ENCODE data around the gene SDK1. TPM values are rescaled to one million over a fixed set of nuclear protein-coding genes. Genes with fewer than 3 reads are reported as not detected.

SDK1 gene
- total RNA-seq, 1 donor from 2014 or later: 0.08 TPM

GRCh38 chr7:4025210-4025609 lies 724.2 kb downstream of the SDK1 start:
- DNase-seq (ENCODE audit: low spot score): no peak
- no peak overlapping the region for H3K27ac Mint-ChIP-seq
- H3K27me3 Mint-ChIP-seq (ENCODE audit: insufficient read depth): no peaks in the 10 kb centered on the region
- H3K36me3 Mint-ChIP-seq (ENCODE audit: low read depth): no peaks in the 10 kb centered on the region
- no peak overlapping the region for H3K4me3 Mint-ChIP-seq
- no peaks in the 10 kb centered on the region for H3K9me3 Mint-ChIP-seq
- intact Hi-C loops (cut with micrococcal nuclease): no loop called here
- H3K4me1 Mint-ChIP-seq (ENCODE audit: low read depth): no peaks in the 10 kb centered on the region

DNA sequence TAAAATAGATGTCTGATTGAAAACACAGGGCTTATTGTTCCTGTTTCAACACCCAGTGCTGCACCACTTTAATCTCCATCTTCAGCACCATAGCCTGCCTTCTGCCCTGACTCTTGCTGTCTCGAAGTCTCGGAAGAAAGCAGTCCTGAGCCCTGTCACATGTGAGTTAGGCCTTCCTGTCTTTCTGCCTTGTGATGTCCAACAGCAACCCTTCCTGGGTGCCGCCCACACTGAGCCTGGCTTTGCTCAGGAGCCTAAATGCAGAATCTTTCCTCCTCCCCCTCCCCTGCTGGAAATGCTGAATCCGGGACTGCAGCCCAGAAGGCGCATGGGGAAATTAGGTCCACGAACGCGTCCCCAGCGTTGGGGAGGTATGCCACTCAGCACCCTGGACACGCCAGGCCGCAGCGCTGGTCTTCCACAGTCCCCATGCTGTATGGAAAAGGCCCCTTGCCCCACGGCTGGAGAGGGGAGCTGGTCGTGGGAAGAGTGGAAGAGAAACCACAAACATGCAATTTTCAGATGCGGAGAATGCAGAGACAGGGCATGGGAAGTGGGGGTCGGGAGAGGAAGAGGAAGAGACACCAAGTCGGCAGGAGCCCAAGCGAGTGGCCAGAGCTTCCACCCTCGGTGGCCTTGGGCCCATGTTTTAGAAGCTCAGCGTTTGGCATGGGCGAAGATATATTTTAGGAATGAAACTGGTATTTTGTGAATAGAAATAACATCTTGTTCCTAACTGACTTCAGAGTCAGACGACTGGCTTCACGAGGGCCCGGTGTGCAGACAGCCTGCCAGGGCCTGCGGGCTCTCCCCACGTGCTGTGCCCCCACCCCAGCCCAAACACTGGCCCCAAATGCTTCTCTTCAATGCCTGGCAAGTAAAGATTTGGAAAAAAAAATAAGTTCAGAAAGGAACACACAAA lies 724.9 kb downstream of the SDK1 start:
- Mint-ChIP-seq H3K4me1 (ENCODE audit: low read depth) (no peaks in the 10 kb centered on the region), H3K9me3 (no peaks in the 10 kb centered on the region), H3K36me3 (ENCODE audit: low read depth) (no peaks in the 10 kb centered on the region), H3K27ac (no peak overlapping the region), H3K4me3 (no peak overlapping the region), H3K27me3 (ENCODE audit: insufficient read depth) (no peaks in the 10 kb centered on the region)
- intact Hi-C loops (cut with micrococcal nuclease): no loop called here
- no peak for DNase-seq (ENCODE audit: low spot score)

GRCh38 chr7:4026941-4027486 lies 726.0 kb downstream of the SDK1 start:
- Mint-ChIP-seq H3K27me3 (ENCODE audit: insufficient read depth) (no peaks in the 10 kb centered on the region), H3K36me3 (ENCODE audit: low read depth) (no peaks in the 10 kb centered on the region), H3K4me1 (ENCODE audit: low read depth) (no peaks in the 10 kb centered on the region), H3K27ac (no peak overlapping the region), H3K9me3 (no peaks in the 10 kb centered on the region), H3K4me3 (no peak overlapping the region)
- intact Hi-C loops (cut with micrococcal nuclease): no loop called here
- DNase-seq (ENCODE audit: low spot score): no peak

GRCh38 chr7:4028221-4028620 lies 727.2 kb downstream of the SDK1 start:
- Mint-ChIP-seq H3K36me3 (ENCODE audit: low read depth) (no peaks in the 10 kb centered on the region), H3K27me3 (ENCODE audit: insufficient read depth) (no peaks in the 10 kb centered on the region), H3K4me1 (ENCODE audit: low read depth) (no peaks in the 10 kb centered on the region), H3K27ac (no peak overlapping the region), H3K4me3 (no peak overlapping the region), H3K9me3 (no peaks in the 10 kb centered on the region)
- intact Hi-C loops (cut with micrococcal nuclease): no loop called here
- DNase-seq (ENCODE audit: low spot score): no peak

DNA sequence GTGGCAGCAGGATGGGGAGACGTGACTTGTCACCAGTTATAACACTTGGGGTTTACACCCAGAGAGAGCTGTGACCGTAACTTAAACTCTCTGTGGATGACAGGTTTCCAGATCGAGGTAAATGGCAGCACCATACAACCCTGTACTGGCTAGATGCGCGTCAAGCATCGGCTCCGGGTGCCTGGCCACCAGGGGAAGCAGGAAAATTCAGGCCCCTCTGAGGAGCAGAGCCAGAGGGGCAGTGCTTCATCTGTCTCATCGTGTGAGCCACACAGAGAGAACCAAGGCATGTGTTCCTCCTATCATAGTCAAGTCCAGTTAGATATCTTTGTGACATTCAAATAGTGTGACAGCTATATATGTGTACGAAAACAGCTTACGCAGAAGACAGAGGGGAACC lies 728.9 kb downstream of the SDK1 start:
- Mint-ChIP-seq H3K9me3 (no peaks in the 10 kb centered on the region), H3K27ac (no peak overlapping the region), H3K27me3 (ENCODE audit: insufficient read depth) (no peaks in the 10 kb centered on the region), H3K4me3 (no peak overlapping the region), H3K36me3 (ENCODE audit: low read depth) (no peaks in the 10 kb centered on the region), H3K4me1 (ENCODE audit: low read depth) (no peaks in the 10 kb centered on the region)
- intact Hi-C loops (cut with micrococcal nuclease): no loop called here
- DNase-seq (ENCODE audit: low spot score): no peak

DNA sequence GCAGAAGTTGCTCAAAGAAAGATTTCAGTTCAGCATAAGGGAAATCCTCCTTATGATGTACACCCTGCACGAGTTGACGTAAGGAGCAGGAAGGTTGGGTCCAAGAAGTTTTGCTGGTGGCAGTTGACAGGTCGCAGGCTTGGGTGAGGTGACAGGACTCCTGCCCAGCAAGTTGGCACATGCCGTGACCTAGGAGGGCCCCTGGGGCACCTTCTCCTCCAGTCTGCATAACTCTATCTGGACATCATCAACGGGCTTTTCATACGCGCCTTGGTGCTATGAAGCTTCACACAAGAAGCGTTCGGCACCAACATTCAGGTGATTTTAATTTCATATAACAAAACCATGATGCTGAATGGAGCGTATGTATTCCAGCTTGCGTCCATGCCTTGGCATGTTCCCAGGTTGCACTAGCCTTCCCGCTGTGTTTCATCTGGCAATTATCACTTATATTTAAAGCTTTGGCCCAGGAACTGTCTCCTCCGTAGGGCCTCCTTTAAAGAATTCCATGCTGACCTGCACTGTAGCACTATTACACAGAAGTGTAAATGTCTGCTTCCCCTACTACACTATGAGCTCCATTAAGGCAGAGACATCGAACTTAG lies 729.4 kb downstream of the SDK1 start:
- Mint-ChIP-seq H3K4me3 (no peak overlapping the region), H3K9me3 (no peaks in the 10 kb centered on the region), H3K27me3 (ENCODE audit: insufficient read depth) (no peaks in the 10 kb centered on the region), H3K36me3 (ENCODE audit: low read depth) (no peaks in the 10 kb centered on the region), H3K4me1 (ENCODE audit: low read depth) (no peaks in the 10 kb centered on the region), H3K27ac (no peak overlapping the region)
- DNase-seq (ENCODE audit: low spot score): no peak
- intact Hi-C loops (cut with micrococcal nuclease): no loop called here

DNA sequence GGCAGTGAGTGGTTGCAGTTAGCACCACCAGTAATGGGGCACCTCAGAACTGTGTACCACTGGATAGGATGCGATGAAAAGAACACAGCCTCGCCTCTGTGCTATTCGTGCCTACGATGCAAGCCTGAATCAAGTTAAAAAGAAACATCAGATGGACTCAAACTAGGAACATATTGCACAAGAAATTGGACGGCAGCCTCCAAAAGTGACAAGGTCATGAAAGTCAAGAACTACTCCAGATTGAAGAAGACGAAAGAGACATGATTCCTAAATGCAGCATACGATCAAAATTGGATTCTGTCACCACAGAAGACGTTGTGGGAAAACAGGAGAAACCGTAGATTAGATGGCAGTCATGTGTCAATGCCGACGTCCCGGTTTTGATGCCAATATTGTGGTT lies 732.9 kb downstream of the SDK1 start:
- no peaks in the 10 kb centered on the region for H3K36me3 Mint-ChIP-seq (ENCODE audit: low read depth)
- DNase-seq (ENCODE audit: low spot score): no peak
- H3K27me3 Mint-ChIP-seq (ENCODE audit: insufficient read depth): no peaks in the 10 kb centered on the region
- H3K27ac Mint-ChIP-seq: no peak overlapping the region
- intact Hi-C loops (cut with micrococcal nuclease): no loop called here
- no peaks in the 10 kb centered on the region for H3K9me3 Mint-ChIP-seq
- no peak overlapping the region for H3K4me3 Mint-ChIP-seq
- H3K4me1 Mint-ChIP-seq (ENCODE audit: low read depth): no peaks in the 10 kb centered on the region

- Mint-ChIP-seq H3K27ac (no peak overlapping the region), H3K4me3 (no peak overlapping the region), H3K36me3 (ENCODE audit: low read depth) (no peaks in the 10 kb centered on the region), H3K4me1 (ENCODE audit: low read depth) (no peaks in the 10 kb centered on the region), H3K9me3 (no peaks in the 10 kb centered on the region), H3K27me3 (ENCODE audit: insufficient read depth) (no peaks in the 10 kb centered on the region)
- intact Hi-C loops (cut with micrococcal nuclease): no loop called here
- DNase-seq (ENCODE audit: low spot score): no peak
Measured at GRCh38 chr7:4037308-4037707, 736.3 kb downstream of the SDK1 start.

- intact Hi-C loops (cut with micrococcal nuclease): no loop called here
- Mint-ChIP-seq H3K4me1 (ENCODE audit: low read depth) (no peaks in the 10 kb centered on the region), H3K4me3 (no peak overlapping the region), H3K9me3 (no peaks in the 10 kb centered on the region), H3K27ac (no peak overlapping the region), H3K27me3 (ENCODE audit: insufficient read depth) (no peaks in the 10 kb centered on the region), H3K36me3 (ENCODE audit: low read depth) (no peaks in the 10 kb centered on the region)
- no peak for DNase-seq (ENCODE audit: low spot score)
Measured at GRCh38 chr7:4037877-4038276, 736.8 kb downstream of the SDK1 start.

GRCh38 chr7:4040109-4040928 lies 739.3 kb downstream of the SDK1 start:
- Mint-ChIP-seq H3K4me3 (no peak overlapping the region), H3K27ac (no peak overlapping the region), H3K9me3 (no peaks in the 10 kb centered on the region), H3K27me3 (ENCODE audit: insufficient read depth) (no peaks in the 10 kb centered on the region), H3K4me1 (ENCODE audit: low read depth) (no peaks in the 10 kb centered on the region), H3K36me3 (ENCODE audit: low read depth) (no peaks in the 10 kb centered on the region)
- intact Hi-C loops (cut with micrococcal nuclease): no loop called here
- DNase-seq (ENCODE audit: low spot score): no peak

DNA sequence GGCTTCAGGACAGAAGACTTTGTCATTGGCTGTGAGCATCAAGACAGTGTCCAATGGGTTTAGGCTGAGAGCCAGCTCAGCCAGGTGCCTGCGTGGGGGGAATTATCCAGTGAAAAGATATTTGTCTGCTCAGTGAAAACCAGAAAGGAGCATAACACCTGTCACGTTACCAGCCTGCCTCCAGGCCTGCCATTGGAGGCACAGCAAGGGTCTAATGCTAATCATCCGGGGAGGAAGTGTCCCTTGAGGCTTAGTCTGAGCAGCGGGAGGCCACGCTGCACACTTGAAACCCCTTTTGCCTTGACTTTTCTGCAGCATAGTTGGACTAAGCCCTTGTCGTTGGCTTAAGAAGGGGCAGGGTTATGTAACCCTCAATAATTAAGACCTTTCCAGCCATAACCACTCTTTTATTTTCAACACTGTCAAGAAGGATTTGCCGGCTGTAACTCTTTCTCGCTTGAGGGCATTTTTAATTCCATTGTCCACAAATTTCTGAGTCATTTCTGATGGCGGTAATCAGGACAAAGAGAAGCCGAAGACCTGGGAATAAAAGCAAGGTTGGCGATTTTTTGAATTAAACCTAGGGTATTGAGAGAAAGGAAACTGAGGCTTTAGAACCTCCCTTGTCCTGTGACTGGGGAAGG lies 741.5 kb downstream of the SDK1 start:
- Mint-ChIP-seq H3K36me3 (ENCODE audit: low read depth) (no peaks in the 10 kb centered on the region), H3K9me3 (no peaks in the 10 kb centered on the region), H3K27me3 (ENCODE audit: insufficient read depth) (no peaks in the 10 kb centered on the region), H3K4me1 (ENCODE audit: low read depth) (no peaks in the 10 kb centered on the region), H3K27ac (no peak overlapping the region), H3K4me3 (no peak overlapping the region)
- no peak for DNase-seq (ENCODE audit: low spot score)
- intact Hi-C loops (cut with micrococcal nuclease): no loop called here

DNA sequence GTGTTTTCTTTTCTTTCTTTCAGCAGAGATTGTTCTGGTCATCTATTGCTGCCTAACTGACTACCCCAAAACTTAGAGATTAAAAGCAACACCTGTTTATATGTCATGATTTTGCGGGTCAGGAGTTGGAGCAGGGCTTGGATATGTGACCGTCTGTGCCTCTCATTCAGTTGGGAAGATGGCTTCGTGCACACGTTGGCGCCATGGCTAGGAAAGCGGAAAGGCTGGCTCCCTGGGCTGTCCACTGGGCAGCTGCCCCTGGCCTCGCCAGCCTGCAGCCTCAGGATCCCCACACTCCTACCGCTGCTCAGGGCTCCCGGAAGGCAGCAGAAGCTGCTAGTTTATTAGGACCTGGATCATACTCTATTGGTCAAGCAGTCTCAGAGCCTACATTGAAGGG lies 742.9 kb downstream of the SDK1 start:
- Mint-ChIP-seq H3K4me3 (no peak overlapping the region), H3K27ac (no peak overlapping the region), H3K27me3 (ENCODE audit: insufficient read depth) (no peaks in the 10 kb centered on the region), H3K4me1 (ENCODE audit: low read depth) (no peaks in the 10 kb centered on the region), H3K36me3 (ENCODE audit: low read depth) (no peaks in the 10 kb centered on the region), H3K9me3 (no peaks in the 10 kb centered on the region)
- intact Hi-C loops (cut with micrococcal nuclease): no loop called here
- no peak for DNase-seq (ENCODE audit: low spot score)

Measured in activated T-helper 1 cell treated with anti-CD3 and anti-CD28 coated beads, Interleukin-12 subunit alpha, Interleukin-12 subunit beta, Interleukin-2, Interleukin-4 antibody, amounts not matched to agents 30 ng/mL and 10 ng/mL and 1 ng/mL, durations not matched to agents 14 hours and 24 hours and 36 hours (primary cell).